Activated CD8-positive, alpha-beta memory T cell treated with anti-CD3 and anti-CD28 coated beads for 48 hours (primary cell): Measurements from ENCODE around the gene PUS10.
"Not testable (repeated sequence)": the region's sequence is repeated elsewhere in the genome, so short reads cannot be mapped to it uniquely, and the experiment has no call there.

Experiments used
- DNase-seq, 3 experiments: peaks; one replicate each; pipeline ENCODE4 v3.0.0-alpha.2; 2020; ENCODE audit warnings: low read depth in 2 of 3, low spot score in 2 of 3

The PUS10 gene

DNA sequence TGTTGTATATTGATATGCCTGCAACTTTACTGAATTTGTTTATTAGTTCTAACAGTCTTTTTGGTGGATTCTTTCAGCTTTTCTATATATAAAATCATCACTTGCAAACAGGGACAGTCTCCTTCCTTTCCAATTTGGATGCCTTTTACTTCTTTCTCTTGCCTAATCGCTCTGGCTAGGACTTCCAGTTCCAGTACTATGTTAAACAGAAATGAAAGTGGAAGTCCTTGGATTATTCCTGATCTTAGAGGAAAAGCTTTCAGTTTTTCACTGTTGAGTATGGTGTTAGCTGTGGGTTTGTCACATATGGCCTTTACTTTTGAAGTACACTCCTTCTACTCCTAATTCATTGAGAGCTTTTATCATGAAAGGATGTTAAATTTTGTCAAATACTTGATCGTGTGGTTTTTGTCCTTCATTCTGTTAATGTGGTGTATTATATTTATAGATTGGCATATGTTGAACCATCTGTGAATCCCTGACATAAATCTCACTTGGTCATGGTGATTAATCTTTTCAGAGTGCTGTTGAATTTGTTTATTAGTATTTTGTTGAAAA, 83.8 kb downstream of the PUS10 start:
- no peak for DNase-seq

DNA sequence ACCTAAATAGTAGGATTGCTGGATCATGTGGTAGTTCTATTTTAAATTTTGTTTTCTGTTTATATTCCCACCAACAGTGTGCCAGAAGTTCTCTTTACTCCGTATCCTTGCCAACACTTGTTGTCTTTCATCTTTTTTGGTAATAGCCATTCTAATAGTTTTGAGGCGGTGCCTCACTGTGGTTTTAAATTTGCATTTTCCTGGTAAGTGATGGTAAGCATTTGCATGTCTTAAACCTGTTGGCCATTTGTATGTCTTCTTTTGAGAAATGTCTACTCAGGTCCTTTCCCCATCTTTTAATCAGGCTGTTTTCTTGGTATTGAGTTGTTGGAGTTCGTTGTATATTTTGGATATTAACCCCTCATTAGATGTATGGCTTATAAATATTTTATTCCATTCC, 85.1 kb downstream of the PUS10 start:
- no peak for DNase-seq

DNA sequence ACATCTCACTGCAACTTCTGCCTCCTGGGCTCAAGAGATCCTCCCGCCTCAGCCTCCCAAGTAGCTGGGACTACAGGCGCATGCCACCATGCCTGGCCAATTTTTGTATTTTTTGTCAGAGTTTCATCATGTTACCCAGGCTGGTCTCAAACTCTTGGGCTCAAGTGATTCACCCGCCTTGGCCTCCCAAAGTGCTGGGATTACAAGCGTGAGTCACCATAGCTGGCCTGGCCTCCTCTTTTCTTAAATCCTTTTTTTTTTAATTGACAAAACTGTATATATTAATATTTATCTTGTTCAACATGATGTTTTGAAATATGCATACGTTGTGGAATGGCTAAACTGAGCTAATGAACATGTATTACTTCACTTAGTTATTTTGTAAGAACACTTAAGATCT, 86.0 kb downstream of the PUS10 start:
- not testable (repeated sequence) for DNase-seq

DNA sequence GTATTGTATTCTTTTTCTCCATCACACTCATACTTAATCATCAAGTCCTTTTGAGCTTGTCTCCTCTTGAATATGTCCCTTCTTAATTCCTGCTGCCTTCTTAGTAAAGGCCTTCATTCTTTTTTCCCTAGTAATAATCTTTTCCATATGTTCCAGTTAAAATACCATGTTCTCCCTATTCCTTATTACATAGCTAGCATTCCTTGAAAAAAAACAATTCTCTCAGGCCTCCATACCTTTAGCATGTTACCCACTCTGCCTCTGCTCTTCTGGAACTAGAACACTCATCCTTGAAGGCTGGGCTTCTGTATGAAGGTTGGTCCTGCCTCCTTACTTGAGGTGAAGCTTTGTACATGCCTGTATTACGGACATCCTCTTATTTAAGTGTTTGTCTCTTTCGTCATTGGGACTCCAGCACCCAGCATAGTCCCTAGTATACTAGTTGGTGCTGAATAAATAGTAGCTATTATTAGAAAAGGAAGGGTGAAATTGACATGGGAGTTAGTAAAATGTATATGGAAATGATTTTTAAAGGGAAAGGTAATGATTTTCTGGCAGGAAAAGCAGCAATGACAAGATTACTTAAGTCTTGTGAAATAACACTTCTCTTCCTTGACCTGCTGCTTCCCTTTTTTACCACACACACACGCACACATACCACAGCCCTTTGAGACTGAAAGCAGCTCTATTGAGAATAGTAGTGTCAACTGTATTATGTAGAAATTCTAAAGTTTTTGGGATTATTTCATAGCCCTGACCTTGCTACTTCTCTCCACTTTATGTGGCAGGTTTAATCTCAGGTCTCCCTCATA, 91.1 kb downstream of the PUS10 start:
- DNase-seq, result no peak

DNA sequence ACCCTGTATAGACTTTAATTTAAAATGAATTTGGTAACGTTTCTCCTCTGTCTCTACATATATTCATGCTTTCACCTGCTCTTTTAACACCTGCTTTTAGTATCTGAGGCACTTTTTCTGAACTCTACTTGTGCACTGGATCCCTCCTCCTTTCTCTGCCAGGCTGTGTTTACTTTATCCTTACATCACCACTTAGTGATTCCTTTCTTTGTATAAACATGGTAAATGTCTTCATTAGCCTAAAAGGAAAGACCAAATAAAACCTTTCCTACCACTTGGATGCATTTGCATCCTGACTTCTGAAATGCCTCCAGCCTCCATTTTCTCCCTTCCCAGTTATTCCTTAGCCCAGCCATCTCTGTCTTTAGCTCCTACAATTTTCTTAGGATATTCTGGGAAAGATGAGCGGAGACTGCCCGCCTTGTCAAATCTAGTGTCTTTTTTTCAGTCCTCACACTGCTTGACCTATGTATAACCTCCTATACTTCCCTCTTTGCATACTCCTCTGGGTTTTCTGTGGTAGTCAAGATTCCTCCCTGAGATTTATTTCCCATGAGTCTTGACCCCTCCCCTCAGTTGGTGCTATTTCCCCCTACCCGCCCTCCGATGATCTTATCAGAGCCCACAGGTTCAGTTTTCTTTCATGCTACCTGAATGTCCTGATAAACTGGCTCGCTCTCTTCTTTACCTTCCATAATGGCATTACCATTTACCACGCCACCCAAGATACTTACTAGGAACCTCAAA, 91.9 kb downstream of the PUS10 start:
- no peak for DNase-seq

DNA sequence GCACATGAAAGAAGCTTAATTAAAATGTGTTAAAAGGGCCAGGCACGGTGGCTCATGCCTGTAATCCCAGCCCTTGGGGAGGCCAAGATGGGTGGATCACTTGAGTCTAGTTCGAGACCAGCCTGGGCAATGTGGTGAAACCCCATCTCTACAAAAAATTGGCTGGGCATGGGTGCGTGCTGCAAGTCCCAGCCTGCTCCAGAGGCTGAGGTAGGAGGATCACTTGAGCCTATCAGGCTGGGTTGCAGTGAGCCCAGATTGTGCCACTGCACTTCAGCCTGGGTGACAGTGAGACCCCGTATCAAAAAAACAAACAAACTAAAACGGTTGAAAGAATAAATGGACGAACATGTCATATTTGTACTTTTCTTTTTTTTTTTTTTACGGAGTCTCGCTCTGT, 110.7 kb downstream of the PUS10 start:
- no peak for DNase-seq

DNA sequence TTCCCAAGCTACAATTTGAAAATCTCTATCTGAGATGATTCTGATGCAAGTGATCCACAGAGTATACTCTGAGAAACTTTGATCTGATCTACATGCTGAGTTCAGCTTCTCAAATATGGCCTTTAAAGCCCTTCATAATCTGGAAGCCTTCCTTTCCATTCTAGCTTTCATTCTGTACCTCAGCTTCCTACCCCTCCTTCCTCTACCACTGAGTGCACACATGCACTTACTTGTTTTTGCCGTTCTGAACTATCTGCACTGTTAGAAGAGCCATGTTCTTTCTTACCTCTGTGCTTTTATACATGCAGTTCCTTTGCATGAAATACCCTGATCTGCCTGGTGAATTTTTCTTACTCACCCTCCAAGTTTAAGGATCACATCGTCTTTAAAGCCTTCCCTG, 111.7 kb downstream of the PUS10 start:
- no peak for DNase-seq

DNA sequence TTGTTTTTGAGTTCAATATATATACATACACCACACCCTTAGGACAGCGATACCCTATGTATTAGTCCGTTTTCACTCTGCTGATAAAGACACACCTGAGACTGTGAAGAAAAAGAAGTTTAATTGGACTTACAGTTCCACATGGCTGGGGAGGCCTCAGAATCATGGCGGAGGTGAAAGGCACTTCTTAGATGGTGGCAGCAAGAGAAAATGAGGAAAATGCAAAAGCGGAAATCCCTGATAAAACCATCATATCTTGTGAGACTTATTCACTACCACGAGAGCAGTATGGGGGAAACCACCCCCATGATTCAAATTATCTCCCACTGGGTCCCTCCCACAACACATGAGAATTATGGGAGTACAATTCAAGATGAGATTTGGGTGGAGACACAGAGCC, 112.2 kb downstream of the PUS10 start:
- DNase-seq, result not testable (repeated sequence)

DNA sequence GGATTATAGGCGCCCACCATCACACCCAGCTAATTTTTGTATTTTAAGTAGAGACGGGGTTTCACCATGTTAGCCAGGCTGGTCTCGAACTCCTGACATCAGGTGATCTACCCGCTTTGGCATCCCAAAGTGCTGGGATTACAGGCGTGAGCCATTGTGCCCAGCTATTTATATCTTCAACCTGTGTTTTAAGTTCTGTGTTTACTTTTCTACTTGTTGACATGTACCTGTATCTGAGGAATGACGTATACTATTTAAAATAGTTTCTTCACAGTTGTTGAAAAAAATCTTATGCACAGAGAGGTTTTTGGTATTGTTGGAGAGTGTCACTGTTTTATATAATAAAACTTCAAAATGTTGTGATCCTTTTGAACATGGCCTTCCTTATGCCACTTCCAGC, 116.8 kb downstream of the PUS10 start:
- DNase-seq, result not testable (repeated sequence)

DNA sequence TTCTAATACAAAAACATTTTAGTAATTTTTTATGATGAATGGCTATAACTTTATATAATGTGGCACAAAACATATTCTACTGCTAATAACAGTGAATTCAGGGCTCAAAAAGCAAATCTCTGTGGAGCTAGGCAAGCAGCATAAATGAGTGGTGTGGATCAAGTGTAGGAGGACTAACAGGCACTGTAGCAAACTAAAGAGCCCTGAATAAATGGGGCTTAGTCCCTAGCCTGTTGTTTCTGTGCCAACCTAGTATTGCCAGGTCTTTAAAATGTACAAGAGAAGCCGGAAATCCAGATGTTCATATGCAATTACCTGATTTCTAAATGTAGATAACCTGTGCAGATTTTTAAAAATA, 118.2 kb downstream of the PUS10 start:
- no peak for DNase-seq

DNA sequence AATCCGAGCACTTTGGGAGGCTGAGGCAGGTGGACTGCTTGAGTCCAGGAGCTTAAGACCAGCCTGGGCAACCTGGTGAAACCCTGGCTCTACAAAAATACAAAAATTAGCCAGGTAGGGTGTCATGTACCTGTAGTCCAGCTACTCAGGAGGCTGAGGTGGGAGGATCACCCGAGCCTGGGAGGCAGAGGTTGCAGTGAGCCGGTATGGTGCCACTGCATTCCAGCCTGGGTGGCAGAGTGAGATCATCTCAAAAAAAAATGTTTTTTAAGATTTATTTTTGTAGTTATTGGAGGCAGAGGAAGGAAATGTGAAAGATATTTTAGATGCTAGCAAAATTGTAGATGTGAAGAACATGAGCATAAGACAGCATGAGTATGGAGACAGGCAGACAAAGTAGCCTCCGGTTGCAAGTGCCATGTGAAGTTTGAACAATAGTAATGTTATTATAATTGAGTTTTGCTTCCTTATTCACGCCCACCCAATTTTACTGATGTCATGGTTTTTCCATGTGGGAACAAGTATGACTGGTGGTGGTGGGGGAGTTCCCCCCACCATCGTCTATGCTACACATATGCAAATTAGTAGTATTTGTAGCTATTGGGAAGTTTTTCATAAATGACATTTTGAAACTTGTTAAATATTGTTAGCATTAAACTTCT, 118.7 kb downstream of the PUS10 start:
- DNase-seq, result peak in 1 of 3 experiments; percentile 22

DNA sequence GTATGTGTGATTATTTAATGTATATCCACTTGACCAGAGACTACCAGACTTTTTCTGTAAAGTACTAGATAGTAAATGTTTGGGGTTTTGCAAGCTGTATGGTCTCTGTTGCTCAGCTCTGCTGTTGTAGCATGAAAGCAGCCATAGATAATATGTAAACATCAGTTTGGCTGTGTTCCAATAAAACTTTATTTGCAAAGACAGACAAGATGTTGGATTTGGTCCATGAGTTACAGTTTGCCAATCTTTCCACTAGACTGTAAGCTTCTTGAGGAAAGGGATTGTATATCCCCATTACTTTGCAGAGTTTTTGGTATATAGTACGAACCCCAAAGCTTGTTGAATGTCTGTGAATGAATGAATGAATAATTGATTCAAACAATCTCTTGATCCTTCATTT, 119.5 kb downstream of the PUS10 start:
- no peak for DNase-seq
